ENCODE data around the gene HS6ST1. TPM values are rescaled to one million over a fixed set of nuclear protein-coding genes. Genes with fewer than 3 reads are reported as not detected.

Gene HS6ST1
- total RNA-seq, 4 donors from 2014 or later: 11.2 to 32.2 (median 14.7) TPM

DNA sequence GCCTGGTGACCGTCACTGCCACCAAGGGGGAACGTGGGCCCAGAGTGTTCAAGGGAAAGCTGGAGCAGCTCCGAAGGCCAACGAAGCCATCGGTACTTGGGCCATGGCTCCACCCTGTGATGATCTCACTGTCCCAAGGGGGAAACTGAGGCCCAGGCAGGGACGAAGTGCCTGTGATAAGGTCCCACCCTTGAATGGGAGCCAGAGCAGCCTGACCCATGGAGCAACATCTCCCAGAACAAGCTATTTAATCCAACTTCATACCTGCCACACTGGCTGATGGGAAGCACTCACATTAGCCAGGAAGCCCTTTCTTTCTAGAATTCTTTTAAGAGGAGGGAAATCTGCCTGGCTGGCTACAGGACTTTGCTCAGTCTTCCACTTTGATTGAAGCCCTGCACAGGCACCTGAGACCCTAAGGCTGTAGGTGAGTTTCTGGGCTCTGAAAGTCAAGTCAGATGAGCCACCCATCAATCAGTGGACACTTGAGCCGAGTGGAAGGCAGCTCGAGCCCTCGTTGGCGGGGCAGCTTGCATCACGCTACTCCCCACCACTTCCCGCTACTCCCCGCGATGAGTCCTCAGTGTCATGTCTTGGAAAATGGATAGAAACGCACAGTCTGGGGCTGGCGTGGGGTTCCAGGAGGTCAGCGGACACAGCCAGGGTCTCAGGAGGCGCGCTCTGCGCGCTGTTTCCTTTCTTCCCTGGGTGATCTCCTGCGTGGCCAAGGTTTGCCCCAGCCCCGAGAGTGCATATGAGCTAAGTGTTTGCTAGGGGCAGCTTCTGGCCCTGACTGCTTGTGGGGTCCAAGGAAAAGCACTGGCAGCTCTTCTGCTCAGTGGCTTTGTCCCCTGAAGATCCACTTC, 2.5 kb upstream of the HS6ST1 start:
- TF ChIP-seq, protein P1, sequence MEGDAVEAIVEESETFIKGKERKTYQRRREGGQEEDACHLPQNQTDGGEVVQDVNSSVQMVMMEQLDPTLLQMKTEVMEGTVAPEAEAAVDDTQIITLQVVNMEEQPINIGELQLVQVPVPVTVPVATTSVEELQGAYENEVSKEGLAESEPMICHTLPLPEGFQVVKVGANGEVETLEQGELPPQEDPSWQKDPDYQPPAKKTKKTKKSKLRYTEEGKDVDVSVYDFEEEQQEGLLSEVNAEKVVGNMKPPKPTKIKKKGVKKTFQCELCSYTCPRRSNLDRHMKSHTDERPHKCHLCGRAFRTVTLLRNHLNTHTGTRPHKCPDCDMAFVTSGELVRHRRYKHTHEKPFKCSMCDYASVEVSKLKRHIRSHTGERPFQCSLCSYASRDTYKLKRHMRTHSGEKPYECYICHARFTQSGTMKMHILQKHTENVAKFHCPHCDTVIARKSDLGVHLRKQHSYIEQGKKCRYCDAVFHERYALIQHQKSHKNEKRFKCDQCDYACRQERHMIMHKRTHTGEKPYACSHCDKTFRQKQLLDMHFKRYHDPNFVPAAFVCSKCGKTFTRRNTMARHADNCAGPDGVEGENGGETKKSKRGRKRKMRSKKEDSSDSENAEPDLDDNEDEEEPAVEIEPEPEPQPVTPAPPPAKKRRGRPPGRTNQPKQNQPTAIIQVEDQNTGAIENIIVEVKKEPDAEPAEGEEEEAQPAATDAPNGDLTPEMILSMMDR (IDR thresholded peaks at IDR 0.05; ENCODE audit: low read depth): no peak

DNA sequence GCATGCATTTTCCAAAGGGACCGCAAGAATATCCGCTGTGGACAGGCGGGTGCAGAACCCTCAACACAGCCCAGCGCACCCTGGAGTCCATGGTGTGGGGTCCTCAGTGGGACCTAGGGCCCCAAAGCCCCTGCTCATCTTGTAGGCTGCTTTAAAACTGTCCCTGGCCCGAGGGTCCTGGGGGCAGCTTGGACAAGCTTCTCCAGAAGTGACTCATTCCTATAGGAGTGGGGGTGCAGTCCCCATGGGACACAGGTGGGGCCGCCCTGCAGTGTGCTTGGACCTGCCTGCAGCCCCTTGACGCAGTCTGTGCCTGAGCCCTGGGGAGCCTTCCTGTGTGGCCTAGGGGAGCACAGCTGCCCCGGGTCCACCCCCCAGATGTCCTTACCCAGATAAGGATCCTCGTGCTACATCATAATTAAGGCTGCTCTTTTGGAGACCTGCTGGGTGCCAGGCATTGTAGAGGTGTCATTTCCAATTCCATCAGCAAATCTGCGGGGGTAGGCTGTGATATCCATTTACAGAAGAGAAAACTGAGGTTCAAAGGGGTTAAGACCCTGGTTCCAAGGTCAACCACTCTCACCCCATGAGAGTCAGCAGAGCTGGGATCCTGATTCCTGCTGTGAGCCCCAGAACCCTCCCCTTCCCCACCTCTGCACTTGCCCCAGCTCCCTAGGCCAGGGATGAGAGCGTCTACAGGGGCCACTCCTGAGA, 1.7 kb upstream of the HS6ST1 start:
- TF ChIP-seq, protein P1 (IDR thresholded peaks at IDR 0.05; ENCODE audit: low read depth): no peak

DNA sequence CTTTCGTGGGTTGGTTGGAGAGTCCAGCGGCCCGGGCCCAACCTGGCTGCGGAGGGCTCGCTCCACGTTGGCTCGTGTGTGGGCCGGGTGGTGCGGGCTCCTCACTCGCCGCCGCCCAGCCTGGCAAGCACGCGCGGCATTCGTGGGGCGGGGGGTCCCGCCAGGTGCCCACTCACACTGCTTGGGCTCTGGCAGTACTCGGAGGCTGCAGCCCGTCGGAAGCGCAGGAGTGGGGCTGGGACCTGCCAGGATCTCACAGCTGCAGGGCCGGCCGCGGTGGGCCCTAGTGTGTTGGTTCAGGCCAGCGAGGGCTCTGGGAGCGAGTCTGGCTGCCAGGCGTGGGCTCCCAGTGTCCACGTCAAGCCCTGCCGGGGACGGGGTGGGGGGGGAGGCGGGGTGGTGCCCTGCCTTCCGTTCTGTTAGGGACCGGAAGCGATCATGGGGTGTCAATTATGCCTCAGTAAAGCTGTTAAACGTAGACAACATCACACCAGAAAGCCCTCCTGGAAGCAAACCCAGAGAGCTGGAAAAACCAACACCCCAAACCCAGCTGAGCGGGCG, 1.0 kb upstream of the HS6ST1 start:
- TF ChIP-seq, protein P1 (IDR thresholded peaks at IDR 0.05; ENCODE audit: low read depth): no peak

DNA sequence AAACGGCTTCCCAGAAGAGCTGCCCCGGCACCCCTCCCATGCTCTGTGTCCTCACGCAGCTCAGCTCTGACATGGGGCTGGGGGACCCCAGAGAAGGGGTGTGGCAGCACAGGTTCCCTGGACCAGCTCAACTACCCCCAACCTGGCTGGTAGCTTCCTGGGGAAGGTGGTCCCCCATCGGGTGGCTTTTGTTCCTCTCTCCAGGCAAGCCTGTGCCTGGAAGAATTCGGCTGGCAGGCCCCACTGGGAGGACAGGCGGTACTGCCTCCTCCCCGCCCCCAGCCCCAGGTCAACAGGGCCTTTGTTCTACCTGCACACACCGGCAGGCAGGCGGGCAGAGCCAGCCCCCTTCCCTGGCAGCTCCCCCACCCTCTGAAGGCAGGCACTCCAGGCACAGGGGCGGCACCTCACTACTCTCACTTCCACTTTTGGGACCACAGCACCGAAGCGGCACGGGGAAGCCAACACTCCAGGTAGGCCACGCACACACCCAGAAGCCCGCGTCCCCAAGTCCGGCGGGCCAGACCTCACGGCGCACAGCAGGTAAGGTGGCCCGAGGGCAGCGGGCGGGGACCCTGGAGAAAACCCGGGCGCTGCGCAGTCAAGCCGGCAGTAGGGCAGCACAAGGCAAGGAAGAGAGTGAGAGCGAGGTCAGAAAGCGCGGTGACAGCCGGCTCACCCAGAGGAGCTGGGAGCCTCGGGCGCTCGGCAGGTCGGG, 1.3 kb downstream of the HS6ST1 start:
- TF ChIP-seq, protein P1 (IDR thresholded peaks at IDR 0.05; ENCODE audit: low read depth): no peak

DNA sequence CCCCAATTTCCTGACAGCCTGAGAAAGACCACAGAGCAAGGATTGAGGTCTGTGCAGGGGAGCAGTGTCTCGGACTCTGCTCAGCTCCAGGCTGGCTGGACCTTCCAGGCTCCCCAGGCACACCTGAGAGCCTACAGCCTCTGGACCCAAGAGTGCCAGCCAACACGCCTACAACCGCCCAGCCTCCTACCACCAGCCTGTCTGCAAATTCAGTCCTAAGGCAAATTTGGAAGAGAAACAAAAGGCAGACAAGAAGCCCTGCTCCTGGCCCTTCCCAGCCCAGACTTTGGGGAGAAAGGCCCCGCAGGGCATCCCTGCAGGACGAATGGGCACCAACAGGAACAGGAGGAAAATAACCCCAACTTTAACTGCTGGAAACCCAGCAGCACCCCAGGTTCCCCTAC, 1.9 kb downstream of the HS6ST1 start:
- TF ChIP-seq, protein P1 (IDR thresholded peaks at IDR 0.05; ENCODE audit: low read depth): no peak

DNA sequence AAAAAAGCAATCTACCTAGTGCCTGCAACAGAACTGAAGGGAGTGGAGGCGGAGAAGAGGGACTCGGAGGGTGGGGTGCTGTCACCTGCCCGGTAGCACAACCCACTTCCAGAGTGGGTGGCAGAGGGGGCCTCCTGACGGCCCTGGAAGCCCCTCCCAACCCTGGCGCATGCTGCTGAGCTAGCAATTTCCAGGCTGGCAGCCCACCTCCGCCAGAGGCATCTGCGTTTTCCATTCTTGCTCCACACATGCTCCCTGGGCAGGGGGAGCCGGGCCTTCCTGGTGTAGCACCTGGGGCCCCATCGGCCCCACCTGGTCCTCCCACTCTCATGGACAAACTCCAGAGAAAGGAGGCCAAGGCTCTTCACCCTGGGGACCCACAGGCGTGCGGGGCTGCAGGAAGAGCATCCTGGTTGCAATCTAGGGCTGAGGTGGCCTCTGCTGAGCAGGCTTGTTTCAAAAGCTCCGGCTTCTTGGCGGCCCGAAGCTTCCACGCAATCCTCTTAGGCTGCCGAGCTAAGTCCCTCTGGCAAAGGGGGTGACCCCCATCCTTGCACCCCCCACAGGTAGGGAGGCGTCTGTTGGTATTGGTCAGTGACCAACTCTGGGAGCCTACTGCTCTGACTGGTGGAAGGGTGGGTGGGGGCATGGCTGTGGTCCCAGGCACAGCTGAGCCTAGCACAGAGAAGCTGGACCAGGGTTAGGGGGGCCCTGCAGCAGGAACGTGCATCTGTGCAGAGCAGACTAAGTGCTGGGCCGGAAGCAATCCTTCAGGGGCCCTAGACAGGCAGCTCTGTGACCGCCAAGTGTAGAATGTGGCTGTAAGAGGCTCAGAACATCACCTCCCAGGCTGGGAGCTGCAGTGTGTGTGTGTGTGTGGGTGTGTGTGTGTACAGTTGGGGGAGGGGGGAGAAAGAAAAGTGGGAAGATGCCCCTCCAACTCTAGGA, 2.6 kb downstream of the HS6ST1 start:
- TF ChIP-seq, protein P1 (IDR thresholded peaks at IDR 0.05; ENCODE audit: low read depth): no peak
